Measurements from ENCODE around the gene U2SURP. TPM values are rescaled to one million over a fixed set of nuclear protein-coding genes. Genes with fewer than 3 reads are reported as not detected.

The U2SURP gene
- total and polyA plus RNA-seq, 2 donors (not counting 3 experiments of a cell fraction or from before 2014, with no cell fraction given): 12.6 to 92.4 TPM

- peaks cover 10 to 19% of the 10 kb centered on the region in 2 experiments for H3K27me3 ChIP-seq (ENCODE audit: control insufficient read depth in 2 of 2, insufficient read depth in 2 of 2, low read length in 2 of 2)
- no peak overlapping the region for H3K27ac ChIP-seq (ENCODE audit: insufficient read depth, low read depth, low read length)
- dilution Hi-C loops (cut with MboI; ENCODE audit: extremely low pct_ligation_motif_present, low sequenced_read_pairs): no loop called here
- ChIA-PET CTCF (interaction anchor here (0.8 to 1.0 kb wide), 2 partner anchors 150 to 154 kb away, joined by 3 to 5 read pairs; no protein-coding TSS in a partner anchor), POLR2A (no interaction called here)
- H3K9me1 ChIP-seq (replicated peaks; ENCODE audit: control insufficient read depth, extremely low read depth, insufficient read depth, low read length): no peaks in the 10 kb centered on the region
- no peaks in the 10 kb centered on the region for H3K79me2 ChIP-seq (ENCODE audit: control insufficient read depth, insufficient read depth, low read length)
- no peak for TF ChIP-seq CTCF (IDR thresholded peaks at IDR 0.05; ENCODE audit: extremely low read depth in 1 of 2, insufficient read depth in 1 of 2, low read depth in 1 of 2, low read length in 2 of 2)
- TF ChIP-seq EZH2 (IDR thresholded peaks at IDR 0.05; ENCODE audit: borderline replicate concordance, low read depth, low read length, severe bottlenecking): no peak
- TF ChIP-seq POLR2A (IDR thresholded peaks at IDR 0.05; ENCODE audit: low read depth, low read length): no peak
- no peak for TF ChIP-seq MAX (IDR thresholded peaks at IDR 0.05; ENCODE audit: insufficient read depth, insufficient read length)
- no peak for TF ChIP-seq MYC (IDR thresholded peaks at IDR 0.05; ENCODE audit: low read depth, low read length)
- no peak for TF ChIP-seq POLR2AphosphoS5 (IDR thresholded peaks at IDR 0.05; ENCODE audit: insufficient read depth, low read depth, low read length)
- TF ChIP-seq FOS (IDR thresholded peaks at IDR 0.05; ENCODE audit: borderline replicate concordance, insufficient read depth, low read length): no peak
- no peak for TF ChIP-seq GATA2 (IDR thresholded peaks at IDR 0.05; ENCODE audit: insufficient read depth, insufficient read length, low read depth, low read length)
- TF ChIP-seq JUN (IDR thresholded peaks at IDR 0.05; ENCODE audit: borderline replicate concordance, insufficient read depth, insufficient read length, low read depth): no peak
- intact Hi-C loops (cut with micrococcal nuclease): no loop called here
- H3K36me3 ChIP-seq (ENCODE audit: control insufficient read depth in 2 of 2, extremely low read depth in 1 of 2, insufficient read depth in 2 of 2, low read length in 2 of 2): no peaks in the 10 kb centered on the region
- H4K20me1 ChIP-seq (replicated peaks; ENCODE audit: control insufficient read depth, extremely low read depth, insufficient read depth, low read length): no peaks in the 10 kb centered on the region
- no peak overlapping the region for H3K4me2 ChIP-seq (ENCODE audit: insufficient read depth, low read length)
- H3K9ac ChIP-seq (replicated peaks; ENCODE audit: extremely low read depth, insufficient read depth, low read length): no peak overlapping the region
- H3K9me3 ChIP-seq (replicated peaks; ENCODE audit: control insufficient read depth, insufficient read depth, low read length): no peaks in the 10 kb centered on the region
- H2AFZ ChIP-seq (ENCODE audit: low read depth, low read length): no peak overlapping the region
- BruUV-seq (replicated peaks): no TSS peak
- no peaks in the 10 kb centered on the region for H3K4me1 ChIP-seq (ENCODE audit: control insufficient read depth, extremely low read depth, insufficient read depth, low read length)
- FAIRE-seq (no peak), DNase-seq (ENCODE audit: low read depth, low spot score) (no peak)
- H3K4me3 ChIP-seq (replicated peaks in 1 of 3; ENCODE audit: insufficient read depth in 1 of 3, low read depth in 1 of 3, low read length in 3 of 3): no peak overlapping the region
These were observed 18.1 kb upstream of the U2SURP start for GRCh38 chr3:142983318-142983717.
